UCSD-AML1 (cell line): ENCODE measurements around the gene IDUA.

Experiments used
- DNase-seq: peaks from one replicate; lab custom pipeline; 2025; ENCODE audit not compliant: unreplicated experiment; lab: John Stamatoyannopoulos, UW

IDUA gene

GRCh38 chr4:1013225-1014073 lies 26.6 kb downstream of the IDUA start:
- no peak for DNase-seq

- no peak for DNase-seq
These were observed 27.7 kb downstream of the IDUA start for GRCh38 chr4:1014291-1015167.

GRCh38 chr4:1015179-1015578 lies 28.3 kb downstream of the IDUA start:
- no peak for DNase-seq

- DNase-seq, result no peak
These were observed 28.9 kb downstream of the IDUA start for GRCh38 chr4:1015746-1016145.

GRCh38 chr4:1017211-1017610 lies 30.4 kb downstream of the IDUA start:
- no peak for DNase-seq

GRCh38 chr4:1017706-1018105 lies 30.9 kb downstream of the IDUA start:
- DNase-seq, result no peak

- DNase-seq, result no peak
These were observed 31.5 kb downstream of the IDUA start for GRCh38 chr4:1018147-1019020.

GRCh38 chr4:1019320-1019719 lies 32.5 kb downstream of the IDUA start:
- no peak for DNase-seq

- no peak for DNase-seq
These were observed 33.1 kb downstream of the IDUA start for GRCh38 chr4:1019729-1020470.

- DNase-seq, result no peak
These were observed 34.7 kb downstream of the IDUA start for GRCh38 chr4:1021386-1022050.

- no peak for DNase-seq
These were observed 35.4 kb downstream of the IDUA start for GRCh38 chr4:1022051-1022738.

GRCh38 chr4:1022739-1023066 lies 35.9 kb downstream of the IDUA start:
- DNase-seq, result no peak

GRCh38 chr4:1023075-1023640 lies 36.3 kb downstream of the IDUA start:
- no peak for DNase-seq

GRCh38 chr4:1023895-1024740 lies 37.3 kb downstream of the IDUA start:
- DNase-seq, result no peak

- DNase-seq, result no peak
These were observed 38.2 kb downstream of the IDUA start for GRCh38 chr4:1024882-1025545.

GRCh38 chr4:1026115-1026514 lies 39.3 kb downstream of the IDUA start:
- no peak for DNase-seq

GRCh38 chr4:1027219-1027914 lies 40.5 kb downstream of the IDUA start:
- DNase-seq, result no peak
